ENCODE results near the gene NUB1.

- TF ChIP-seq RAD21 (IDR thresholded peaks at IDR 0.05; ENCODE audit: low read length), result no peak
- no peak for TF ChIP-seq CTCF (IDR thresholded peaks at IDR 0.05)
- TF ChIP-seq POLR2AphosphoS5 (IDR thresholded peaks at IDR 0.05; ENCODE audit: low read depth, low read length), result no peak
- no peak for TF ChIP-seq MAX (IDR thresholded peaks at IDR 0.05; ENCODE audit: low read depth)
- TF ChIP-seq YY1 (IDR thresholded peaks at IDR 0.05; ENCODE audit: low read depth), result no peak
- TF ChIP-seq GABPA (IDR thresholded peaks at IDR 0.05; ENCODE audit: low read depth), result no peak
- no peak for TF ChIP-seq REST (IDR thresholded peaks at IDR 0.05; ENCODE audit: low read depth, low read length)
Measured at GRCh38 chr7:151307536-151307935, 34.1 kb upstream of the NUB1 start.

Data from SK-N-SH (cell line).